H1 (cell line): ENCODE data around the gene SLC6A18. TPM values are rescaled to one million over a fixed set of nuclear protein-coding genes. Genes with fewer than 3 reads are reported as not detected.

Experiments used
- BRCA1 ChIP-seq: IDR thresholded peaks from 2 replicates; pipeline ENCODE4 v1.6.1; 2012; ENCODE audit warnings: low read depth, low read length, improper control_type of control experiment
- RXRA ChIP-seq: IDR thresholded peaks from 2 replicates; pipeline ENCODE4 v1.6.1; 2011; ENCODE audit warnings: low read depth, mild to moderate bottlenecking, low read length, moderate library complexity; ENCODE audit not compliant: insufficient read depth
- SIRT6 ChIP-seq: IDR thresholded peaks from one replicate; pipeline ENCODE4 v1.7.1; 2012; ENCODE audit warnings: low read length, inconsistent platforms
- polyA plus RNA-seq, 7 experiments: library from polyadenylated mRNA; depleted of rRNA in 3 of 7; stranded (reverse) in 5 of 7; unstranded in 2 of 7; fragments of >200 nt in 5 of 7; fragments of 200-250 nt in 2 of 7; gene quantifications; 1 replicate in 5 of 7; 2 replicates in 1 of 7; 4 replicates in 1 of 7; pipeline versions ENCODE4 v1.2.1 to v1.2.3, GENCODE V29; 2011 to 2013; ENCODE audit warnings: missing spikeins in 2 of 7, mixed read lengths in 2 of 7
- total RNA-seq: library from RNA; stranded (reverse); fragmentation: NEBNext Ultra II Directional; extraction: Animal tissue kit (Norgen Biotek cat#: 25700); gene quantifications from 2 replicates; pipeline ENCODE4 v1.2.1, GENCODE V29; 2021

SLC6A18 gene
- total and polyA plus RNA-seq, 2 of the 8 experiments (the other 6 are each of a cell fraction or from before 2014, with no cell fraction given) = not detected

DNA sequence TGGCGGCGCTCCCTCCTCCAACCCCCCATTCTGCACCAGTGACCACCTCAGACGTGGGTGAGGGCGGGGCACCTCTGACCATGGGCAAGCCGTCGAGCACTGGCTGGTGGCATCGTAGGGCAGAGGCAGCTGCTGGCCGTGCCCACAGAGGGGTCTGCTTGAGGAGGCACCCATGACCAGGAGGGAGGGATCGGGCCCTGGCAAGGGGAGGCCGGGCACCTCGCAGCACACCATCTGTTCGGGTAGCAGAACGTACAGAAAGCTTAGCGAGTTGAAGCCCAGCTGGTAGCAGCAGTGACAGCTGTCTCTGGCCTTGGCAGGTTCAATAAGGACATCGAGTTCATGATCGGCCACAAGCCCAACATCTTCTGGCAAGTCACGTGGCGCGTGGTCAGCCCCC lies 4.3 kb upstream of the SLC6A18 start (continued):
- TF ChIP-seq SIRT6 = no peak
- TF ChIP-seq BRCA1 = no peak
- TF ChIP-seq RXRA = no peak
